Posterior cingulate gyrus (tissue), 11 donors: ENCODE measurements around the gene MTF2.
"Not testable (repeated sequence)": the region's sequence is repeated elsewhere in the genome, so short reads cannot be mapped to it uniquely, and the experiment has no call there.

Experiments used
- DNase-seq, 10 donors: peaks; one replicate each; pipeline versions ENCODE4 v3.0.0 to v3.0.0-alpha.2; 2020 to 2021; ENCODE audit warnings: mixed read lengths in 3 of 10
- intact Hi-C: fragments of 100-400 bp; cut with DNase I; formaldehyde crosslinking; loops from one replicate; pipeline ENCODE4 v1.15.1; 2023

MTF2 gene

GRCh38 chr1:93132638-93133037 lies 53.6 kb downstream of the MTF2 start:
- intact Hi-C loops = no loop called here

GRCh38 chr1:93136445-93136844 lies 57.4 kb downstream of the MTF2 start:
- DNase-seq = no peak
- intact Hi-C loops = no loop called here

More at GRCh38 chr1:93132638-93133037, 53.6 kb downstream of the MTF2 start:
- DNase-seq = no peak

GRCh38 chr1:93137604-93138292 lies 58.7 kb downstream of the MTF2 start:
- DNase-seq = no peak
- intact Hi-C loops = no loop called here

GRCh38 chr1:93140106-93140505 lies 61.0 kb downstream of the MTF2 start:
- intact Hi-C loops = no loop called here
- DNase-seq = no peak

GRCh38 chr1:93142161-93142560 lies 63.1 kb downstream of the MTF2 start:
- DNase-seq = no peak
- intact Hi-C loops = no loop called here

- no peak for DNase-seq
- intact Hi-C loops = no loop called here
These were observed 64.1 kb downstream of the MTF2 start for GRCh38 chr1:93143136-93143535.

GRCh38 chr1:93143769-93144168 lies 64.7 kb downstream of the MTF2 start:
- no peak for DNase-seq
- intact Hi-C loops = no loop called here

- intact Hi-C loops = no loop called here
- no peak for DNase-seq
These were observed 68.9 kb downstream of the MTF2 start for GRCh38 chr1:93148001-93148400.

- no peak for DNase-seq
- intact Hi-C loops = no loop called here
These were observed 71.6 kb downstream of the MTF2 start for GRCh38 chr1:93150729-93151128.

GRCh38 chr1:93151474-93151873 lies 72.4 kb downstream of the MTF2 start:
- intact Hi-C loops = no loop called here
- DNase-seq = no peak

- no peak for DNase-seq
- intact Hi-C loops = no loop called here
These were observed 73.8 kb downstream of the MTF2 start for GRCh38 chr1:93152835-93153234.

- intact Hi-C loops = no loop called here
- DNase-seq = no peak
These were observed 75.8 kb downstream of the MTF2 start for GRCh38 chr1:93154898-93155297.

- intact Hi-C loops = no loop called here
- no peak for DNase-seq
These were observed 76.3 kb downstream of the MTF2 start for GRCh38 chr1:93155335-93155734.

- no peak for DNase-seq
- intact Hi-C loops = no loop called here
These were observed 80.3 kb downstream of the MTF2 start for GRCh38 chr1:93159337-93159736.

- DNase-seq, intact Hi-C loops: not testable (repeated sequence)
These were observed 84.2 kb downstream of the MTF2 start for GRCh38 chr1:93163314-93163713.

GRCh38 chr1:93164816-93165215 lies 85.7 kb downstream of the MTF2 start:
- intact Hi-C loops = no loop called here
- DNase-seq = no peak

GRCh38 chr1:93165895-93166294 lies 86.8 kb downstream of the MTF2 start:
- DNase-seq, intact Hi-C loops: not testable (repeated sequence)

- DNase-seq = no peak
- intact Hi-C loops = no loop called here
These were observed 87.9 kb downstream of the MTF2 start for GRCh38 chr1:93167006-93167405.

- intact Hi-C loops = not testable (repeated sequence)
- peak in 2 of 10 donors; percentile 67 to 72 for DNase-seq
These were observed 91.1 kb downstream of the MTF2 start for GRCh38 chr1:93170141-93170678.

- DNase-seq = no peak
- intact Hi-C loops = no loop called here
These were observed 92.5 kb downstream of the MTF2 start for GRCh38 chr1:93171549-93172034.

GRCh38 chr1:93172778-93173177 lies 93.7 kb downstream of the MTF2 start:
- DNase-seq = no peak
- intact Hi-C loops = no loop called here

GRCh38 chr1:93174638-93175037 lies 95.6 kb downstream of the MTF2 start:
- intact Hi-C loops = not testable (repeated sequence)

More at GRCh38 chr1:93174638-93175037, 95.6 kb downstream of the MTF2 start:
- DNase-seq = not testable (repeated sequence)
